Jurkat, Clone E6-1 (cell line): ENCODE measurements around the gene PRKN.

Experiments
- DNase-seq: peaks from one replicate; pipeline ENCODE4 v3.0.0-alpha.2; 2011; ENCODE audit warnings: low read depth, low spot score
- H3K4me3 ChIP-seq: 2 replicates; pipeline ENCODE4 v1.5.1; 2011; ENCODE audit warnings: mild to moderate bottlenecking, low read length, control low read depth, moderate library complexity

PRKN gene

GRCh38 chr6:161411265-161411944, 1316.2 kb downstream of the PRKN start:
- no peak overlapping the region for H3K4me3 ChIP-seq
- DNase-seq = no peak

- no peak overlapping the region for H3K4me3 ChIP-seq
- DNase-seq = no peak
These were observed 1316.8 kb downstream of the PRKN start for GRCh38 chr6:161410736-161411135.

- no peak overlapping the region for H3K4me3 ChIP-seq
- DNase-seq = no peak
These were observed 1317.5 kb downstream of the PRKN start for GRCh38 chr6:161410076-161410475.

- no peak overlapping the region for H3K4me3 ChIP-seq
- DNase-seq = no peak
These were observed 1318.2 kb downstream of the PRKN start for GRCh38 chr6:161409353-161409752.

- no peak overlapping the region for H3K4me3 ChIP-seq
- DNase-seq = no peak
These were observed 1319.5 kb downstream of the PRKN start for GRCh38 chr6:161408041-161408440.

- DNase-seq = no peak
- no peak overlapping the region for H3K4me3 ChIP-seq
These were observed 1320.0 kb downstream of the PRKN start for GRCh38 chr6:161407581-161407980.

- no peak overlapping the region for H3K4me3 ChIP-seq
- DNase-seq = no peak
These were observed 1320.5 kb downstream of the PRKN start for GRCh38 chr6:161407115-161407514.

- no peak overlapping the region for H3K4me3 ChIP-seq
- DNase-seq = no peak
These were observed 1320.9 kb downstream of the PRKN start for GRCh38 chr6:161406646-161407045.

GRCh38 chr6:161405418-161405817, 1322.1 kb downstream of the PRKN start:
- no peak overlapping the region for H3K4me3 ChIP-seq
- no peak for DNase-seq

- no peak for DNase-seq
- no peak overlapping the region for H3K4me3 ChIP-seq
These were observed 1323.8 kb downstream of the PRKN start for GRCh38 chr6:161403717-161404116.

GRCh38 chr6:161401587-161402309, 1325.8 kb downstream of the PRKN start:
- H3K4me3 ChIP-seq = no peak overlapping the region
- no peak for DNase-seq

- no peak for DNase-seq
- no peak overlapping the region for H3K4me3 ChIP-seq
These were observed 1326.9 kb downstream of the PRKN start for GRCh38 chr6:161400671-161401070.

- H3K4me3 ChIP-seq = no peak overlapping the region
- no peak for DNase-seq
These were observed 1331.0 kb downstream of the PRKN start for GRCh38 chr6:161396539-161396938.

- DNase-seq = no peak
- H3K4me3 ChIP-seq = no peak overlapping the region
These were observed 1331.8 kb downstream of the PRKN start for GRCh38 chr6:161395716-161396231.

- H3K4me3 ChIP-seq = no peak overlapping the region
These were observed 1333.1 kb downstream of the PRKN start for GRCh38 chr6:161394437-161394836.

GRCh38 chr6:161393839-161394364, 1333.7 kb downstream of the PRKN start:
- H3K4me3 ChIP-seq = no peak overlapping the region

More at GRCh38 chr6:161394437-161394836, 1333.1 kb downstream of the PRKN start:
- no peak for DNase-seq

GRCh38 chr6:161393292-161393691, 1334.3 kb downstream of the PRKN start:
- H3K4me3 ChIP-seq = no peak overlapping the region
- DNase-seq = no peak

More at GRCh38 chr6:161393839-161394364, 1333.7 kb downstream of the PRKN start:
- peak; percentile 82 for DNase-seq

- DNase-seq = no peak
These were observed 1337.8 kb downstream of the PRKN start for GRCh38 chr6:161389756-161390155.

GRCh38 chr6:161383951-161384350, 1343.6 kb downstream of the PRKN start:
- DNase-seq = no peak
- H3K4me3 ChIP-seq = no peak overlapping the region

More at GRCh38 chr6:161389756-161390155, 1337.8 kb downstream of the PRKN start:
- no peak overlapping the region for H3K4me3 ChIP-seq
